ENCODE measurements around the gene ACE. TPM values are rescaled to one million over a fixed set of nuclear protein-coding genes. Genes with fewer than 3 reads are reported as not detected.

The ACE gene
- total RNA-seq, 6 donors from 2014 or later = 21.1 to 90.6 (median 65.1) TPM

GRCh38 chr17:63537001-63537400 lies 60.1 kb downstream of the ACE start:
- H3K9me3 ChIP-seq = no peaks in the 10 kb centered on the region
- TF ChIP-seq POLR2A (IDR thresholded peaks at IDR 0.05) = no peak
- no peak for TF ChIP-seq POLR2AphosphoS5 (IDR thresholded peaks at IDR 0.05)
- no peak for TF ChIP-seq EP300 (IDR thresholded peaks at IDR 0.05)
- TF ChIP-seq CTCF (IDR thresholded peaks at IDR 0.05) = no peak
- ATAC-seq (ENCODE audit: low FRiP score in 2 of 2) (no peak), DNase-seq (no peak)
- peaks cover 0 to 15% (median 3%) of the 10 kb centered on the region in 4 donors for H3K27me3 ChIP-seq
- H3K36me3 ChIP-seq = no peaks in the 10 kb centered on the region
- no peak overlapping the region for H3K4me3 ChIP-seq
- peaks cover 0 to 9% (median 6%) of the 10 kb centered on the region in 4 donors for H3K4me1 ChIP-seq
- 86 to 87% methylated on average over 4 of the region's 4 CpGs for WGBS, 2 donors
- no peak overlapping the region for H3K27ac ChIP-seq

GRCh38 chr17:63537991-63538692 lies 61.3 kb downstream of the ACE start:
- H3K4me1 ChIP-seq = peaks cover 0 to 9% (median 6%) of the 10 kb centered on the region in 4 donors
- TF ChIP-seq POLR2AphosphoS5 (IDR thresholded peaks at IDR 0.05) (no peak), EP300 (IDR thresholded peaks at IDR 0.05) (no peak), CTCF (IDR thresholded peaks at IDR 0.05) (no peak), POLR2A (IDR thresholded peaks at IDR 0.05) (no peak)
- ATAC-seq (ENCODE audit: low FRiP score in 2 of 2) = no peak
- WGBS, 2 donors = 8 to 17% methylated on average over 4 to 39 of the region's 62 CpGs
- peaks cover 0 to 15% (median 3%) of the 10 kb centered on the region in 4 donors for H3K27me3 ChIP-seq
- no peak overlapping the region for H3K27ac ChIP-seq
- no peaks in the 10 kb centered on the region for H3K9me3 ChIP-seq
- H3K4me3 ChIP-seq = peak overlapping the region in 1 of 4 donors; percentile 10
- no peaks in the 10 kb centered on the region for H3K36me3 ChIP-seq
- DNase-seq = peak in 1 of 2 donors; percentile 85

GRCh38 chr17:63538693-63539595 lies 62.1 kb downstream of the ACE start:
- DNase-seq = no peak

GRCh38 chr17:63540590-63540989 lies 63.7 kb downstream of the ACE start:
- peaks cover 0 to 9% (median 6%) of the 10 kb centered on the region in 4 donors for H3K4me1 ChIP-seq
- WGBS, 2 donors = 60 to 68% methylated on average over 4 of the region's 4 CpGs
- H3K27me3 ChIP-seq = peaks cover 0 to 15% (median 3%) of the 10 kb centered on the region in 4 donors
- H3K36me3 ChIP-seq = no peaks in the 10 kb centered on the region
- TF ChIP-seq POLR2AphosphoS5 (IDR thresholded peaks at IDR 0.05) (no peak), POLR2A (IDR thresholded peaks at IDR 0.05) (no peak), CTCF (IDR thresholded peaks at IDR 0.05) (no peak), EP300 (IDR thresholded peaks at IDR 0.05) (no peak)
- DNase-seq (no peak), ATAC-seq (ENCODE audit: low FRiP score in 2 of 2) (no peak)
- no peak overlapping the region for H3K27ac ChIP-seq
- H3K4me3 ChIP-seq = no peak overlapping the region
- no peaks in the 10 kb centered on the region for H3K9me3 ChIP-seq

More at GRCh38 chr17:63538693-63539595, 62.1 kb downstream of the ACE start:
- no peak overlapping the region for H3K4me3 ChIP-seq
- ATAC-seq (ENCODE audit: low FRiP score in 2 of 2) = no peak
- no peaks in the 10 kb centered on the region for H3K9me3 ChIP-seq
- no peaks in the 10 kb centered on the region for H3K36me3 ChIP-seq
- TF ChIP-seq EP300 (IDR thresholded peaks at IDR 0.05) = no peak
- no peak for TF ChIP-seq CTCF (IDR thresholded peaks at IDR 0.05)
- H3K27ac ChIP-seq = no peak overlapping the region
- peaks cover 0 to 15% (median 3%) of the 10 kb centered on the region in 4 donors for H3K27me3 ChIP-seq
- peaks cover 0 to 9% (median 6%) of the 10 kb centered on the region in 4 donors for H3K4me1 ChIP-seq
- WGBS, 2 donors = 77 to 78% methylated on average over 7 to 9 of the region's 9 CpGs
